ENCODE data around the gene CDH11.

GRCh38 chr16:65116216-65116615 lies 5.6 kb downstream of the CDH11 start:
- TF ChIP-seq SP1 (IDR thresholded peaks at IDR 0.05; ENCODE audit: low read depth, low read length): no peak
- TF ChIP-seq ATF3 (IDR thresholded peaks at IDR 0.05; ENCODE audit: borderline replicate concordance, extremely low read depth, low read depth, low read length): no peak
- TF ChIP-seq, protein P1, sequence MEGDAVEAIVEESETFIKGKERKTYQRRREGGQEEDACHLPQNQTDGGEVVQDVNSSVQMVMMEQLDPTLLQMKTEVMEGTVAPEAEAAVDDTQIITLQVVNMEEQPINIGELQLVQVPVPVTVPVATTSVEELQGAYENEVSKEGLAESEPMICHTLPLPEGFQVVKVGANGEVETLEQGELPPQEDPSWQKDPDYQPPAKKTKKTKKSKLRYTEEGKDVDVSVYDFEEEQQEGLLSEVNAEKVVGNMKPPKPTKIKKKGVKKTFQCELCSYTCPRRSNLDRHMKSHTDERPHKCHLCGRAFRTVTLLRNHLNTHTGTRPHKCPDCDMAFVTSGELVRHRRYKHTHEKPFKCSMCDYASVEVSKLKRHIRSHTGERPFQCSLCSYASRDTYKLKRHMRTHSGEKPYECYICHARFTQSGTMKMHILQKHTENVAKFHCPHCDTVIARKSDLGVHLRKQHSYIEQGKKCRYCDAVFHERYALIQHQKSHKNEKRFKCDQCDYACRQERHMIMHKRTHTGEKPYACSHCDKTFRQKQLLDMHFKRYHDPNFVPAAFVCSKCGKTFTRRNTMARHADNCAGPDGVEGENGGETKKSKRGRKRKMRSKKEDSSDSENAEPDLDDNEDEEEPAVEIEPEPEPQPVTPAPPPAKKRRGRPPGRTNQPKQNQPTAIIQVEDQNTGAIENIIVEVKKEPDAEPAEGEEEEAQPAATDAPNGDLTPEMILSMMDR (IDR thresholded peaks at IDR 0.05 in 2 of 3, conservative IDR thresholded peaks at IDR 0.05 in 1 of 3; ENCODE audit: control insufficient read depth in 2 of 3, extremely low read depth in 1 of 3, insufficient read depth in 1 of 3, low read depth in 3 of 3, low read length in 3 of 3): no peak
- no peak for TF ChIP-seq MXI1 (IDR thresholded peaks at IDR 0.05; ENCODE audit: low read depth, low read length)
- no peak for TF ChIP-seq RBBP5 (conservative IDR thresholded peaks at IDR 0.05)
- no peak for TF ChIP-seq E4F1 (IDR thresholded peaks at IDR 0.05; ENCODE audit: borderline replicate concordance, partially characterized antibody)

All from GM12878 (cell line).